ENCODE results near the gene KLHL29.

Gene KLHL29

DNA sequence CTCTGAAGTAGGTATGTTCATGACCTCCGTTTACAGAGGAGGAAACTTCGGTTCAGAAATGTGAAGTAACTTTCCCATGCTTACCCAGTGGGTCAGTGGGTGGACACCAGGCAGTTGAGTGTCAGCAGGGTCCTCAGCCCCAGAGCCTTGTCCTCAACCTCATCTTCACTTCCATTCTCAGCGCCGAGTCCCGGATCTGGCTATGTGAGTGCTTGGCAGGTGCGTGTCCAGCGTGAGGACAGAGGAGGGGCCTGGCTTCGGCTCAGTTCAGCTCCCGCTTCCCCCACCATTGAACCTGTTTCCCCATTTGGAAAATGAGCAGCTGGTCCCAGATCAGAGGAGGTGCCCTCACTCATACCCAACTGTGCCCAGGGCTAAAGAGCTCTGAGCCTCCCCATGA is 274.3 kb downstream of the KLHL29 start:
- DNase-seq (ENCODE audit: low read depth, low spot score), result no peak

DNA sequence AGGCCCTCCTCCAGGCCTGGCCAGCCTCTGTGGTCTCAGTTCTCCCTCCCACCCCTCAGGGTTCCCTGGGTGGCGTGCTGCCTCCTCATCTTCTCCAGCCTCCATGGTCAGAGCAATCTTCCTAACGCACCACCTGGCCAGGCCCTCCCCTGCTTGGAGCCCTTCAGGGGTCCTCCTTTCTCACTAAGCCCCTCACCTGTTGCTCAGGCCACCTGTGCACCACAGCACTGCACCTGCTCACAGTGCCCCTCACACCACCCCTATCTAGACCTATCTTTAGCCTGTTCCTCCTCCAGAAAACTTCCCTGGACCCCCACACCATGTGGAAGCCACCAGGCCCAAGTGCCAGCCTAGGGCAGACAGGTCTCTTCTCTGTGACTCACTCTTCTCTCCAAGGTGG is 274.8 kb downstream of the KLHL29 start:
- no peak for DNase-seq (ENCODE audit: low read depth, low spot score)

DNA sequence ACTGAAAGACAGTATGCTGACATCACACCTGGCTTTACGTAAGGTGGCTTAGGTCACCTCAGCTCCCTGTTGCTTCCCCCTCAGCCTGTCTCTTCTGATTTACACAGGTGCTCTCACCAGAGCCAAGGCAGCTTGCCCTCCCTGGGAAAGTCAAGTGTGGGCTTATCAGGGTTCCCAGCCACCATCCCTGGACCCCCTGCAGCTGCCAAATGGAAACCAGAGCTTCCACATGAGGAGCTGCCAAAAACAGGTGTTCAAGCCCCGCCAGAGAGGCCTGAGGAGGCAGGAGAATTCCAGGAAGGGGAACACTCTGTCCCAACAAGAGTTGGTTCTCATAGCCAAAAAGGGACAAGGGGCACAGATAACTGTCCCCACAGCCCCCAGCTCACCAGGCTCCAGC is 275.3 kb downstream of the KLHL29 start:
- DNase-seq (ENCODE audit: low read depth, low spot score), result no peak

DNA sequence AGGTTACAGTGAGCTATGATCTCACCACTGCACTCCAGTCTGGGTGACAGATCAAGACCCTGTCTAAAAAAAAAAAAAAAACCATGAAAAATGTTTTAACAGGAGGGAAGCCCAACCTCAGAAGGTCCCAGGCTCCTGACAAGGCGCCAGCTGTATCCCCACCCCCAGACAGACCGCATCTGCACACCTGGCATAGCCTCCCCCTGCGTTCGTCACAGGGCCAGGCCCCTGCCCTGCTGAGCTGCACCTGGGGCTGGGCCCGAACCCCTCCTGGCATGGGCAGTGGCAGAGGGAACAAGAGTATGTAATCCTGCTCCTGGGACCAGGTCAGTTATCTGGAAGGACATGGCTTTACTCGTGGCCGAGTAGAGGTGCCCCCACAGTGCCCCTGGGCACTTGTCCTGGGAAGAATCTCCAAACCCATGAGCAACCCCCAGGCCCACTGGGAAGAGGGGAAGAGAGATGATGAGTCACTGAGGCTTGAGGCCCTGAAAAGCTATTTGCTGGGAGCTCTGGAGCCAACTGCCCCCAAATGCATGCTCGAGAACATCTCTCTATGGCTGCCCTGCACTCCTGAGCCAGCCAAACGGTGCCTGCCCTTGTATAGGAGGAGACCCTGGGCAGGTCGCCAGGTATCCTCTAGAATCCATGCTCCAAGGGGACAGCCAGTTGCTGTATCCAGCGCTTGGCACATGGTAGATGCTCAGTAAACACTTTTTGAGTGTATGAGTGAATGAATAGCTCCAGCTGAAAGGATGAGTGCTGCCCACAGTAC is 276.5 kb downstream of the KLHL29 start:
- no peak for DNase-seq (ENCODE audit: low read depth, low spot score)

DNA sequence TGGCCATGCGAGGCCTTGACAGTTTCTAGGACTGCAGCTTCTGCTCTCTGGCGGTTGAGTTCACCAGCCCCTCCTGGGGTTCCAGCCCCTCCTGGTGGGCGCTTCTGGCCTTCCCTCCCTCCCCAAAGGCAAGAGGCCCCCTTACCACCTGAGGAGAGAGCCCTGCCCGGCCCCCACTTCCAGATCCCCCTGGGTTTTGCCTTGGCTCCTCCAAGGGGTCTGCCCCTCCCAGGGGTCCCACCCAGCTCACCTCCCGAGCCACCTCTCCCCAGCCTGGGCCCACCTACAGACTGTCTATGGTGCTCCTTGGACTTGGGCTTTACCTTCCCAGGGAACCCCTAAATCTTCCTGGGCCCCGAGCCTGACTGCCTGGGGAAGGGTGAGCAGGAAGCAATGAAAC is 277.5 kb downstream of the KLHL29 start:
- no peak for DNase-seq (ENCODE audit: low read depth, low spot score)

DNA sequence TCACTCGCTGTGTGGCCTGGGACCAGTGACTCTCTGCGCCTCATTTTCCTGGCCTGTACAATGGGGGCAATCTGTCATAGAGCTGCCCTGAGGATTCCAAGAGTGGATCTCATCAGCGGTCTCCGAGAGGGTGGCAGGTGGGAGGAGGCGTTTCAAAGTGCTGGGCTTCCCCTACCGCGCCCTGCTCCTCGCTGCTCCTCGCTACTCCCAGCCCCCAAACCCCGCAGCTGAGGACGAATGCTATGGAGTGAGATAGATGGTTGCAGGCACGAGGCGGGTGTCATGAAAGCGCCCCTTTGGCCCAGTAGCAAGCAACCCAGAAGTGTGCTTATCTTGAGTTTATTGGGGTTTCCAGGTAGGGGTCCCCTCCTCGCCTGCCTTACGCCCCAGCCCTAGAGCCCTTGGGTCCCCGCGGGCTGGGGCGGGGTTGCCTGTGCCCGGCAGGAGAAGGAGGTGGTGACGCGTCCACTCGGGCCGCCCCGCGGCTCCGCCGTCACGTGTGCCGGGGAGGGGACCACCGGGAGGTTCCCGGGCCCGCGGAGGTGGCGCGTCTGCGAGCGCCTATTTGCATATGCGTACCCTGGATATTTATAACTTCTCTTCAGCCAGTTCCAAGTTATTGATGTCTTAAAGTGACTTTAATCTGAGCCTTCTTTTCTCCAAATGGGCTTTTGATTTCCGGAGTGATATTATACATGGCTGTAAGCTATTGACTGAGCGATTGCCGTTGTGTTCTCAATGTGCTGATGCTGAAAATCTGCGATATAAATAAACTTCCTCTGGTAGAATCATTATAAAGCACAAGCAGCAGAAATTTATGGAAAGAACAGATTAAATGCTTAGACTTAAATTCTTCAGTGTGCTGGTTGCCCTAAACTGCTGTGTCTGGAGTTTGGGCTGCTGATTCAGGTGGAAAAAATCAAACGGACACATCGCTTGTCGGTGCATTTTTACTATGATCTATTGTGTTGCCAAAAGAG is 278.3 kb downstream of the KLHL29 start:
- no peak for DNase-seq (ENCODE audit: low read depth, low spot score)

DNA sequence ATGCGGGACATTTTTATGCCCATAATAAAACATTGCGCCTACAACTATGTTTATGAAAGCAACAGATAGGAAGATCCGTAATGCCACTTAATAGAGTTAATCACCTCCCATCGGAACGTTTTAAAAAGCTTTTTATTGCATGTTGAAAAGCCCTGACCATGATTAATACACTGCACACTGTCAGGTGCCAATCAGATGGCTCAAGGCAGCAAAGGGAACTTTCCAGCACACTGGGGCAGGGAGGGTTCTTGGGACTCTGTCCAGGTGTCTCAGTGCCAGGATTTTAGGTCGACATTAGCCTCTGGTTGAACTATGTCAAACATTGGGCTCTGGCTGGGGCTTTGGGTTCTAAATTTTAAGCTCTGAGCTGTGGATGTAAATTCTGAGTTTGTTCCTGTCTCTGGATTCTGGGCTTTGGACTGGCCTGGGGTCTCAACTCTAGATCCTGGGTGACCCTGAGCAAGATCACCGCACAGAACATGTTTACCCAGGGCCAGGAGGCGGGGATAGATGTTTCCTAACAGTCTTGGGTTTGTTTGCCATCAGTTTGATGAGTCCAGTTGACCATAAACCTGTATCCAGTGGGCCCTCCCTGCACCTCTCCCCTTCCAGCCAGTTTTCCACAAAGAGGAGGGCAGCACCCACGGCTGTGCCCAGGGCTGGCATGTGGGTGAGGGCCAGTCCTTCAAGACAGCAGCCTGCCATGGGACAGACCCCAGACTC is 279.2 kb downstream of the KLHL29 start:
- no peak for DNase-seq (ENCODE audit: low read depth, low spot score)

DNA sequence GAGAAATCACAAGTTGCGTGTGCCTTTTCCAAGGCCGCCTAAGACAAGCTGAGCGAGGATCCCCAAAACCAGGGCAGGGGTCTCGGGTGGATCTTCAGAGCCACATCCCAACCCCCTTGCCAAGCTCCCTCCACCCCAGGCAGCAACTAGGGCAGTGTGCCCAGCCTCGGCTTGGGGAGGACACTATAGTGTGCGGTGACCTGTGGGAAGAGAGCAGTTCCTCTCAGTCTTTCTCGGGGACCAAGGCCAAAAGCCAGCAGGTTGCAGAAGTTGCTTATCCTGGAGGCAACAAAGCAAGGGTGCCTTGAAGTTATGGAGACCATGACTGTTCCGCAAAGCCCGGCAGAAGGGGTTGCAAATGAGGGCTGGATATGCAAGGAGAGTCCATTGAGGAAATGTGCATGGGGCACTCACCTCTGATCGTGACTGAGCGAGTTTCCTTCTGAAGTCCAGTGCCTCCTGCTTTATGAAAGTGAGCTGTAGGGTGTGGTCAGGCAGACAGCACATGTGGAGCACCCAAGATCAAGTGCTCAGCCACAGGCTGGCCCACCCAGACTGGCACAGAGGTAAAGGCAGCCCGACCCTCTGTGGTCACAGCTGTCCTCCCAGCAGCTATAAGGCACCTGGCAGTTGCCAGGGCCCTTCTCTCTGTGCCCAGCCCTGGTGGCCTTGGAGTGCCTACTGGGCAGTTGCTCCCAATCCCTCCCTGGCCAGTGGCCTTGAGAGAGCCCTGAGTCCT is 281.4 kb downstream of the KLHL29 start:
- DNase-seq (ENCODE audit: low read depth, low spot score), result no peak

DNA sequence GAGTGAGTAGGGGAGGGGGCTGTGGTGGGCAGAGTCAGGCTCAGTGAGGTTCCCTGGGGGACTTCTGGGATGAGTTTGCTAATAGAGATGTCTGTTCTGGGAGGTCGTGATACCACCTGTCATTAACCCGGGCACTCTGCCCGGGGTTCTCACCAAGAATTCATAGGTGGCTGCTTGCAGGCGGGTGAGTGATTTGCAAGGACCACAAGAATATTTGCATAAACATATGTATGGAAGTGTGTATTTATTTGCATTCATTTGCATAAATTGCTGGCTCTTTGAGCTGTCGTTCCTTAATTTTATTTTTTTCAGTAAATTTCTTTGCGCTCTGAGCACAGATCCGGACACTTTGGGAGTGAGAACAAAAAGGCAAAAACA is 282.0 kb downstream of the KLHL29 start:
- no peak for DNase-seq (ENCODE audit: low read depth, low spot score)

DNA sequence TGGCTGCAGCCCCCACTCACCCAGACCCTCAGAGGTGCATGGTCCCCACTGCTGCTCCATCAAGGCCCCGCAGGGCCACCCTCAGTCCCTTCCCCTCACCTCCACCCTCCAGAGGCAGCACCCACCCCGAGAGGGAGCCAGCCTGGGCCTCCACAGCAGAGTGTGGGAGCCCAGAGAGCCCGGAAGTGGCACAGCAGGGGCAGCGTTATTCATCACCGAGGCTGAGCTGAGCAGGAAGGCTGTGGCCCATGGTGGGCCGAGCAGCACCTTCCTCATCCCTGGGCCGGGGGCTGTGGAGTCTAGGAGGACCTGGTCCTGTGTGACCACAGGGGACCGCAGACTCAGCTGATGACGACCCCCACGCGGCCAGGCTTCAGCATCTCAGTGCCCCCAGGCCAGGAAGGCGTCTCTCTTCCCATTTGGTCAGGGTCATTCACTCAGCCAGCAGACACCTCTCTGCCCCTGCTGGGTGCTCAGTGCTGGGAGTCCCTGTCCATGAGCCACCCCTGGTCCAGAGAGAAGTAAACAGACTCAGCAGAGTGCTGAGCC is 283.9 kb downstream of the KLHL29 start:
- DNase-seq (ENCODE audit: low read depth, low spot score), result no peak

DNA sequence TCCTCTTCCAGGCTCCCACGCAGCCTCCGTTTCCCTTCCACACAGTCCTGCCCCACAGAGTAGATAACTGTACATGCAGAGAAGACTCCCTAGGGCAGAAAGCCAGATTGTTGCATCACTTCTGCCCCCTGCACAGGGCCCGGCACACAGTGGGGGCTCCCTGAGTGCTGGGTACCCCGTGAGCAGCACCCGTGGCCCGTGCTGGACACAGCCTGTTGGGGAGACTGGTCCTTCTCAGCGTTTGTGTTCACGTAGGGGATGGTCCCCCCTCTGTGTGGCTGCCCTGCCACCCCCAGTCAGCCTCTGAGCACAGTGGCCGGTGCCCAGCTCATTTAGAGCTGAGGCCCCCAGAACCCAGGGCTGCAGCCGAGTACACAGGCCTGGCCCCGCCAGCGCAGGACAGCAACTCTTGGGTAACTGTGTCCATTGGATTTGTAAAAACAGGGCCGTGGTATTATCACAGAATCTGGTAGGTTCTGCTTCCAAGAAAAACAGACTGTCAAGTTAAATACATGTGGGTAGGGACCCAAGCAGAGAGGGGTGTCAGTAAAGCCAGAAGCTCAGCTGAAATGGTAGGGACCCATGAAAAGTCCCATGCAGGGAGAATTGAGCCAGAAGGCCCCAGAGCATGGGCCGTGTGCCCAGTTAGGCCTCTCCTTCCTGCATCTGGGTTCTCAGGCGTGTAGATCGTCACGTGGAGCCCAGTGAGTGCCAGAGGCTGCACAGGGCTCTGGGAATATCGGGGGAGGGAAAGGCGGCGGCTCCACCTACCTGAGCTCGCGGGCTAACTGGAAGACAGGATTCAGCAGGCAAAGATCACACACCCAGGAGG is 284.6 kb downstream of the KLHL29 start:
- DNase-seq (ENCODE audit: low read depth, low spot score), result peak; percentile 21

DNA sequence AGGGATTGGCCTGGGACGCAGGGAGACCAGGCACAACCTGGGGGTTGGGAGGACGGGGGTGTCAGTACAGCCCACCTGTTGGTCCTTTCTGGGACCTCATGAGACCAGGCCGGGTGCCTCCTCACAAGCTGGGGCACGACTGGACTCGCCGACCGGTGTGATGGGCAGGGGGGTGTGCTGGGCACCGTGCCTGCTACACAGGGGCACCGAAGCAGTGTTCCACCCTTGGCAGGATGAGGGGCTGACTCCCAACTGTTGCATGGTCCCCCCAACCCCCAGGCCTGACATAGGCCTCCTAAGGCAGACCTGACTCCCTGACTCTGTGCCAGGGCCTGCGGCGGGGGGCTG is 285.2 kb downstream of the KLHL29 start:
- DNase-seq (ENCODE audit: low read depth, low spot score), result no peak

DNA sequence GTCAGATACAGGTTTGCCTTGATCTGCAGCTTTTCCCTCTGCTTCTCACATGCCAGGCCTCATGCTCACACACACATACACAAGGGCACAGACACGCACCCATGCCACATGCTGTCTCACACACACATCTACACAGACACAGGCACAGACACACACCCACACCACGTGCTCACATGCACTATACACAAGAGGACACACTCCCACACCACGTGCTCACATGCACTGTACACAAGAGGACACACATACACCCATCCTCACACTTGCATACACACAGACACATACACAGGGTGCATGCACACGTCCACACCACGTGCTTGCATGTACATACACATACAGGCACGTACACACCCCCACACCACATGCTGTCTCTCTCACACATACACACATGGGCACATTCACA is 288.1 kb downstream of the KLHL29 start:
- no peak for DNase-seq (ENCODE audit: low read depth, low spot score)

DNA sequence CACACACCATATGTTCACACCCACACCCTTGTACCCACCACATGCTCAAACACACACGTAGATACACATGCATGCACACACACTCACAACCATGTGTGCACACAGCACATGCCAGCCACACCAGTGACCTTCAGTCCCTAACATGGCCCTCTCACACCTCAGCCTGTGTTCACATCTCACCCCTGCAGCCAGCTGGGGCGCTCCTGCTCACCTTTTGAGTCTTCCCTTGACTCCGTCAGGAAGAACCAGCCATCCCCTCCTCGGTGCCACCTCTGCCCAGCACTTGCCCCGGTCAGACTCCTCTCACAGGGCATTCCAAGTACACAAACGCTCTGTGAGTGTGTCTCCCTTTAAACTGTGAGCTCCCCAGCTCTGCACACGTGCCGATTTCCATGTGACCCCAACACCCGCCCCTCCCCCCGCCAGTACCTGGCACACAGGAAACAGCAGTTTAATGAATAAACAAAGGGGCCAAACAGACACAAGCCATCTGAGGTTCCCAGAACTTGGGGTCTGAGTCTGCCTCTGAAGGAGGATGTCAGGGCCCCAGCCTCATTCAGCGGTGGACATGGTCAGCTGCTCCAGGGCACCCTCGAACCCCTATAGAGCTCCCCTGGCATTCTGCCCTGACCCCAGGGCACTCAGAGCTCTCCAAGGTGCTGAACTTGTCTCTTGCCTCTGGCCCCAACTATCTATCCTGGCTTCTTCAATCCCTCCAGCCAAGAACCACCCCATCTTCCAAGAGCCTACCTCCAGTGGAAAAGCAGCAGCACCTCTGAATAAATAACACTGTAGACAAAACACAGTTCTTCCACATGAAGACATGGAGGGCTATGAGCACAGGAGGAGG is 289.1 kb downstream of the KLHL29 start:
- DNase-seq (ENCODE audit: low read depth, low spot score), result no peak

DNA sequence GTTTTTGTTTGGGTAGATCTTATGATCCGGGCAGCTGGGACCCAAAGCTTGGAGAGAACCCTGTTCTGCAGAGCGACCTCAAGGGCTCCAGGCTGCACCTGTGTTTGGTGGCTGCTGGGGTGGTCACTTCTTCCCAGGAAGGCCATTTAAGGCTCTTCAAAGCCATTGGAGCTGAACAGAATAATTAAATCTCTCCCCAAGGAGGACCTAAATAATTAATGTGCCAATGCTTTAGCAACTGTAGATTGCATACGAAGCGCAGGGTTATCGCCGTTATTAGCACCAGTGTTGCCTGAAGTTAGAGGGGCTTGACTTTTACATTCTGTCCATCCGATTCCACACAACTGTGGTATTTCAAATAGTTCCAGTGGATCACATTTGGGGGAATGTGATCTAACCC is 290.5 kb downstream of the KLHL29 start:
- DNase-seq (ENCODE audit: low read depth, low spot score), result no peak

DNA sequence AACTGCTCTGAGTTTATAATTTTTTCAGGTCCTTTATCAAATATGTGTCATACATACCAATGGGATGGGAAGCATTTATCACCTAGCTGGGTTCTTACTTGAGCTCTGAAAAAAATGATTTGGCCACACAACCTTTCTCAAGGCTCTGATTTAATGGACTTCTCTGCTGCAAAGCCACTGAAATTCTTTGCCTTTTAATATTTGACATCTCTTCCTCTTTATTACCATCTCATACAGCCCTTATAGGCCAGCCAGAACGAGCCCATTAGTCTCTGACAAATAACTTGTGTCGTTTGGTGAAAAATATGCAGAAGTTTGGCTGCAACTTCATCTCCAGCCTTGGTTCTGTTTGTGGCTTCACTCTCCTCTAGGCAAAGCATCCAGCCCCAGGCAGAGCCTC is 292.9 kb downstream of the KLHL29 start:
- no peak for DNase-seq (ENCODE audit: low read depth, low spot score)

DNA sequence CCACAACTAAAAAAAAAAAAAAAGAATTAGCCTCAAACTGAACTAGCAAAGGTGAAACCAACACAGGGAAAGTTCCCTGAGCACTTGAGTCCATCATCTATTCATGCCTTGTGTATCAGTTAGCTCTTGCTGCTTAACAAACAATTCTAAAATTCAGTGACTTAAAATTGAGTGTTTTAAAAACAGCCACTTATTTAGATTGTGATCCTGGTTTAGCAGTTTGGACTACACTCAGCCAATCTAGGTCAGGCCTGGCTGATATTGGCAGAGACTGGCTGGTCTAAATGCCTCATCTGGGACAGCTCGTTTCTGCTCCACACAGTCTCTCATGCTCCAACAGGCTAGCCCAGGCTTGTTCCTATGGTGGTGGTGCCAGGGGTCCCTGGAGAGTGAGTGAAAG is 294.1 kb downstream of the KLHL29 start:
- DNase-seq (ENCODE audit: low read depth, low spot score), result no peak

DNA sequence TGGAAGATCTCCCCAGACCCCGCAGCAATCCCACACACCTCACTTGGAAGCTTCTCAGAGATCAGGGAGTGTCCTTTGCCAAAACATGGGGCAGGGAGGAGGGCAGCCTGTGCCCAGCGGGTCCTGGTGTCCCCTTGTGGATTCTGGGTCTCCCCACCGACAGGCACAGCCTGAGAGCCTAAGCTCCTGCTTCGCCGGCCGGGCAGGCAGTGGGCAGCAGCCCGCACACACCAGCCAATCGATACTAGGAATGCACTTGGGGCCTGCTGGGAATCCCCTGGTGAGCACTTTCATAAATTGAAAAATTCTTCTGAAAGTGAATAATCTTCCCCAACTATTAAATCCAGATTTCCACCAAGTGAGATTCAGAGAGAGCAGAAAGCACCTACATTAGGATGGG is 296.0 kb downstream of the KLHL29 start:
- no peak for DNase-seq (ENCODE audit: low read depth, low spot score)

DNA sequence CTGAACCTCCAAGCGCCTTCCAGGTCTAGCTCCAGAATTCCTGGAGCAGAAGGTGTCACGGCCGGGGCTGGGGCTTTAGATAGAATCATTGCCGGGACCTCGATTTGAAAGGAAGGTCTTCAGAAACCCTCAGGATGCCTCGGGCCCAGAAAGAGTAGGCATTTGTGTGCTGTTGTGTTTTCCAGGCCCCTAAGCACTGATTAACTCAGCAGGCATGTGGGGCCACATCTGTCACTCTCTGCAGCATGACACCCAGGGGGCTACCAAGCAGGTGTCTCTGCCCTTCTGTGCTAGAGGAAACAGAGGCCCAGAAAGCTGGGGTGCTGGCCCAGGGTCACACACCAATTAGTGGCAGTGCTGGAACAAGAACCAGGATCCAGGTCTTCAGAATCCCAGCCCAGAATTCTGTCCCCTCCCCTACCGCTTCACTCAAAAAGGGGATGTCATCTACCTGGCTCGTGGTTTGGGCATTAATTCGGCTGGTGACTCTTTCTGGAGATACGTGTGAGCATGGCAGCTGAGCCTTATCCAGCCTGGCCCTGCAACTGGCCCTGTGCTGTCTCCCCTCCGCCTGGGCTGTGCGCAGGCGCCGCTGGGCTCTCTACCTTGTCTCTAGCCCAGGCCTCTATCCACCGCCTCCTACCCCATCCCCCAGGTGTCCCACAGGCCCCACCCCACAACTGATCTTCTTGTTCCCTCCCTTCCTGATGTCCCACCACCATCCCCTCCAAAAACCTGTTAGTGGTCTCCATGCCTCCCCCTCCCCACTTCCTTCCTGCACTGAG is 296.6 kb downstream of the KLHL29 start:
- no peak for DNase-seq (ENCODE audit: low read depth, low spot score)
